HG03342 (cell line): ENCODE measurements around the gene MSI2.
"Not testable (repeated sequence)": the region's sequence is repeated elsewhere in the genome, so short reads cannot be mapped to it uniquely, and the experiment has no call there.

Experiments used
- ATAC-seq: cut with Tn5 transposase; IDR thresholded peaks from one replicate; pipeline ENCODE4 v1.9.1; 2021; ENCODE audit warnings: mild to moderate bottlenecking, moderate library complexity; ENCODE audit not compliant: unreplicated experiment

MSI2 gene

GRCh38 chr17:57490111-57490845 lies 234.0 kb downstream of the MSI2 start:
- no peak for ATAC-seq

- ATAC-seq = no peak
Measured at GRCh38 chr17:57490890-57491289, 234.6 kb downstream of the MSI2 start.

GRCh38 chr17:57493171-57493570 lies 236.8 kb downstream of the MSI2 start:
- no peak for ATAC-seq

- ATAC-seq = no peak
Measured at GRCh38 chr17:57493625-57494024, 237.3 kb downstream of the MSI2 start.

- no peak for ATAC-seq
Measured at GRCh38 chr17:57494443-57494842, 238.1 kb downstream of the MSI2 start.

- ATAC-seq = no peak
Measured at GRCh38 chr17:57495771-57496170, 239.4 kb downstream of the MSI2 start.

- no peak for ATAC-seq
Measured at GRCh38 chr17:57496382-57496781, 240.1 kb downstream of the MSI2 start.

- no peak for ATAC-seq
Measured at GRCh38 chr17:57498443-57498842, 242.1 kb downstream of the MSI2 start.

GRCh38 chr17:57499221-57499620 lies 242.9 kb downstream of the MSI2 start:
- ATAC-seq = not testable (repeated sequence)

- ATAC-seq = no peak
Measured at GRCh38 chr17:57499648-57500049, 243.3 kb downstream of the MSI2 start.

- no peak for ATAC-seq
Measured at GRCh38 chr17:57501016-57501415, 244.7 kb downstream of the MSI2 start.

GRCh38 chr17:57502022-57502421 lies 245.7 kb downstream of the MSI2 start:
- no peak for ATAC-seq

GRCh38 chr17:57502811-57503241 lies 246.5 kb downstream of the MSI2 start:
- ATAC-seq = no peak

- ATAC-seq = no peak
Measured at GRCh38 chr17:57504208-57504607, 247.9 kb downstream of the MSI2 start.

GRCh38 chr17:57505841-57506773 lies 249.8 kb downstream of the MSI2 start:
- ATAC-seq = no peak

- no peak for ATAC-seq
Measured at GRCh38 chr17:57506774-57507127, 250.4 kb downstream of the MSI2 start.

GRCh38 chr17:57507828-57508227 lies 251.5 kb downstream of the MSI2 start:
- ATAC-seq = no peak

GRCh38 chr17:57508671-57509070 lies 252.3 kb downstream of the MSI2 start:
- ATAC-seq = no peak

- ATAC-seq = no peak
Measured at GRCh38 chr17:57511475-57512123, 255.3 kb downstream of the MSI2 start.

GRCh38 chr17:57512258-57512657 lies 255.9 kb downstream of the MSI2 start:
- no peak for ATAC-seq

GRCh38 chr17:57512691-57513090 lies 256.4 kb downstream of the MSI2 start:
- ATAC-seq = no peak

GRCh38 chr17:57513569-57513968 lies 257.2 kb downstream of the MSI2 start:
- no peak for ATAC-seq
